Fibroblast of villous mesenchyme (primary cell): ENCODE data around the gene ST6GALNAC1. TPM values are rescaled to one million over a fixed set of nuclear protein-coding genes. Genes with fewer than 3 reads are reported as not detected.

Experiments used
- DNase-seq: peaks from one replicate; pipeline ENCODE4 v3.0.0-alpha.2; 2010; ENCODE audit warnings: low read depth
- H3K4me3 ChIP-seq: 2 replicates; pipeline ENCODE4 v1.5.1; 2011; ENCODE audit warnings: low read depth, mild to moderate bottlenecking, low read length
- total RNA-seq: library from RNA; depleted of rRNA; stranded (reverse); fragments of >200 nt; gene quantifications from 2 replicates; pipeline ENCODE4 v1.2.3, GENCODE V29; 2012
- TF ChIP-seq, protein P1 (sequence below): IDR thresholded peaks from 2 replicates; pipeline ENCODE4 v1.5.1; 2012; ENCODE audit warnings: low read depth, mild to moderate bottlenecking, low read length; ENCODE audit not compliant: insufficient read depth

Gene ST6GALNAC1
- total RNA-seq, 1 donor = not detected

DNA sequence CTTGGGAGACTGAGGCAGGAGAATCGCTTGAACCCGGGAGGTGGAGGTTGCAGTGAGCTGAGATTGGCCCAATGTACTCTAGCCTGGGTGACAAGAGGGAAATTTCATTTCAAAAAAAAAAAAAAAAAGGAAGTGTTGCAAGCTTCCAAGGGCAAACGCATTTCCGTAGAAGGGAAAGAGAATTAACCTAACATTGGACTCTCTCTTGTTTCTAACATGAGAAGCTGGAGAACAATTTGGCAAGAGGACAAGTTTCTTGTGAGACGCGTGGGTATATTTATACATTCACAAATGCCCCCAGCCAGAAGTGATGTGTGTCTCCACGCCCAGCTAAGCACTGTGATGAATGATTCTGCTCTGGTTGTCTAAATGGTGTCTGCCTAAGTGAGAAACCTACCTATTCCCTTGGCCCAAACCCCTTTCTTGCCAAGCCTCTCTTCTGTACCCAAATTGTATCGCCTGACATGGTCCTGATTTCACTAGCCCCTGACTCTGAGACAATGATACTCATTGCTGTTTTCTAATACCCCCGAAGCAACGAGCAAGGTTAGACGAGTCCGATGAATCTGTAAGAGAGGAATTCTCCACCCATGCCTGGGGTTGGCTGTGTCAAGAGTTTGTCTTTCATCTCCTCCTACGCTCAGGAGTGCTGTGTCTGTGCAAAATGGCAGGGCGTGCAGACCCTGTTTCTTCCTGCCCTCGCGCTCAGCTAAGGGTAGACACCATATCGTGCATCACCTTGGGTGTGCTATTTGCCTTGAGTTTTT is 43.7 kb downstream of the ST6GALNAC1 start:
- TF ChIP-seq, protein P1, sequence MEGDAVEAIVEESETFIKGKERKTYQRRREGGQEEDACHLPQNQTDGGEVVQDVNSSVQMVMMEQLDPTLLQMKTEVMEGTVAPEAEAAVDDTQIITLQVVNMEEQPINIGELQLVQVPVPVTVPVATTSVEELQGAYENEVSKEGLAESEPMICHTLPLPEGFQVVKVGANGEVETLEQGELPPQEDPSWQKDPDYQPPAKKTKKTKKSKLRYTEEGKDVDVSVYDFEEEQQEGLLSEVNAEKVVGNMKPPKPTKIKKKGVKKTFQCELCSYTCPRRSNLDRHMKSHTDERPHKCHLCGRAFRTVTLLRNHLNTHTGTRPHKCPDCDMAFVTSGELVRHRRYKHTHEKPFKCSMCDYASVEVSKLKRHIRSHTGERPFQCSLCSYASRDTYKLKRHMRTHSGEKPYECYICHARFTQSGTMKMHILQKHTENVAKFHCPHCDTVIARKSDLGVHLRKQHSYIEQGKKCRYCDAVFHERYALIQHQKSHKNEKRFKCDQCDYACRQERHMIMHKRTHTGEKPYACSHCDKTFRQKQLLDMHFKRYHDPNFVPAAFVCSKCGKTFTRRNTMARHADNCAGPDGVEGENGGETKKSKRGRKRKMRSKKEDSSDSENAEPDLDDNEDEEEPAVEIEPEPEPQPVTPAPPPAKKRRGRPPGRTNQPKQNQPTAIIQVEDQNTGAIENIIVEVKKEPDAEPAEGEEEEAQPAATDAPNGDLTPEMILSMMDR = no peak
- no peak overlapping the region for H3K4me3 ChIP-seq
- DNase-seq = no peak

DNA sequence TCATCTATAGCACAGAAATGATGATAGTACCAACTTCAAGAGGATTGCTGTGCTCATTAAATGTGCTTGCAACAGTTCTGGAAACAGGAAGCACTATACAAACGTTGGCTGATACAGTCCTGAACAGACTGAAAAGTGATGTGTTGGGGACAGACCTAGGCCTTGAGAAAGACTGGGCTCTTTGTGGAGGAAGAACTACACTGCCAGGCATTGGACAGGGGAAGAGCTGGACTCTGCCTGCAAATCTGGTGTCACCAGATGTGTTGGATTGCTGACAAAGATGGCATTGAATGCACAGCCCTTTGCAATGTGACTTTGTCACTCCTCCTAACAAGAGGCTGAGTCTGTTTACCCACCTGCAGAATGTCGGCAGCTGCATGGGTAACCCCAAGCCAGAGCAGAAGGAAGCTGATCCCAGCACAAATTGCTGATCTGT is 45.5 kb downstream of the ST6GALNAC1 start:
- no peak for DNase-seq
- no peak overlapping the region for H3K4me3 ChIP-seq
- TF ChIP-seq, protein P1 = no peak

DNA sequence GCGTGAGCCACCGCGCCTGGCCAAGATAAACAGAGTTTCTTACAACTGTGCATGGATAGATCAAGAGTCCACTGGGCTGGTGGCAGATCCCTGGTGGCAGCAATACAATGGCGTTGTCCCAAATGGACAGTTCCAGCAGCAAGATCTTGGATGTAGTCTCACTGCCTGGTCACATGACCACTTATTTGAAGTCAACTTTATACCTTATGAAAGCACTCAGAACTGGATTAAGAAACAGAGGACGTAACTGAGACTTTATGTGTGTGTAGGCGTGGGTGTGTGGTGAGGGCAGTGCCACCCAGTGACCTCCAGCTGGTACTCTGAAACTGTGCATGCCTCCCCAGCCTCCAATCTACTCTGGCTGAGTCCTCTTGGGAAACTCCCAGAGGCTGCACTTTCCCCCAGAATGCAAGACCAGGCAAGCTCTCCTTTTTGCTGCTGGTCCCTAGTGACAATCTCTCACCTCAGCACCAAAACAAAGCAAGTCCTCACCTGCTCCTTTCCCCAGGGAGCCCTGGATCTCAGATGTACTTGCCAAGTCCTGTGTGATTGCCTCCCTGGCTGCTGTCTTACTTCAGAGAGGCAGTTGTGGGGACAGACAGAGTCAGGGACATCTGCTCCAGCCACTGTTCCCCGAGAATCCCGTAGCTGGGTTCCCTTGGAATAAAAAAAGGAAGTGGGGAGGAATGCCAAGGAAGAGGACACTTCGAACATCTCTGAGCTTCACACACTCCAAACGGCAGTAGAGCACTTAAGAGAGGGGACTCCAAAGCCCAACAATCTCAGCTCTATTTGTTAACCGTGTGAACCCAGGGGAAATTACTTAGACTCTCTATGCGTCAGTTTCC is 46.2 kb downstream of the ST6GALNAC1 start:
- DNase-seq = no peak
- TF ChIP-seq, protein P1 = no peak
- H3K4me3 ChIP-seq = no peak overlapping the region

DNA sequence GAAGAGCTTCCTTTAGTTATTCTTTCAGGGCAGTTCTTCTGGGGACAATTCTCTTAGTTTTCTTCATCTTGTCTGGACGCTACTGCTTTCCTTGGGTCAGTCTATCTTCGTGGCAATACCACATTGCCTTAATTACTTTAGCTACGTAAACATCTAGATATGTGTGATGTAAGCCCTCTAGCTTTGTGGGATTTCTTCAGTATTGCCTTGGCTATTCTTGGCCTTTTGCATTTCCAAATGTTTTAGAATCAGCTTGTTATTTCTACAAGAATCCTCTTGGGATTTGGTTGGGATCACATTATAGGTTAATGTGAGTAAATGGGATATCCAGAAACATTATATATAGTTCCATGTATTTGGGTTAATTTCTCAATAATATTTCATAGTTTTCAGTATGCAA is 48.9 kb downstream of the ST6GALNAC1 start:
- peak; percentile 61 for DNase-seq
- TF ChIP-seq, protein P1 = no peak
- no peak overlapping the region for H3K4me3 ChIP-seq

DNA sequence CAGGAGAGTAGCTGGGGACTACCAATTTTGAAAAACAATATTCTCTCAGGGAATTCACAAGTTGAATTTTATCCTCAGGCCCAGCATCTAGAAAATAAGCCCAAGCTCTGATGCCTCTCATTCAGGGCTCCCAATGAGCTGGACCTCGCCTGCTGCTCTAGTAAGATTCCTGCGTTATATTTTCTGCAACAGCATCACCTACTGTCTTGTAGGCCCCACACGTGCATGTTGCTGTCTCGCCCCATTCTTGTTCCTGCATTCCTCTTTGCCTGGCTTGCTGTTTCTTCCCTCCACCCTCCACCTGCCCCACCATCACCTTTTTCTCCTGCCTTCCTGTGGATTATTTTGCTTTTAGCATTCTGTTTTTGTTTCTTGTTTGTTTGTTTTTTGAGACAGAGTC is 49.6 kb downstream of the ST6GALNAC1 start:
- H3K4me3 ChIP-seq = no peak overlapping the region
- DNase-seq = no peak
- TF ChIP-seq, protein P1 = no peak

DNA sequence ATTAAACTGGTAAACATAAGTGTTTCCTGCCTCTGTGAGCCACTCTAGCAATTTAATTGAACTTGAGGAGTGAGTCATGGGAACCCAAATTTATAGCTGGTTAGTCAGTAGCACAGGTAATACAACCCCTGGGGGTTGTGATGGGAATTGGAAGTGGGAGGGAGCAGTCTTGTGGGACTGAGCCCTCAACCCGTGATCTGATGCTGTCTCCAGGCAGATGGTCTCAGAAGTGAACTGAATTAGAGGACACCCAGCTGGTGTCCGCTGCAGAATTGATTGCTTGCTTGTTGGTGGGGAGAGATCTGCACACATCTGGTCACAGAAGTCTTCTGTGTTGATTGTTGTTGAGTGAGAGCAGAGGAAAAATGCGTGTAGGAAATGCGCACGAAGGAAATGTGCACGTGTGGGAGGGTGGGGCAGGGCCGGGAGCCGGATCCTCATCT is 50.2 kb downstream of the ST6GALNAC1 start:
- DNase-seq = no peak
- TF ChIP-seq, protein P1 = no peak
- no peak overlapping the region for H3K4me3 ChIP-seq
